ENCODE data around the gene SPATA33. TPM values are rescaled to one million over a fixed set of nuclear protein-coding genes. Genes with fewer than 3 reads are reported as not detected.
A peak's percentile ranks its signal among the peaks of the same experiment; 100 is the strongest.
"Not testable (repeated sequence)": the region's sequence is repeated elsewhere in the genome, so short reads cannot be mapped to it uniquely, and the experiment has no call there.

Gene SPATA33
- total RNA-seq, 1 experiment from 2014 or later = 17.4 TPM

DNA sequence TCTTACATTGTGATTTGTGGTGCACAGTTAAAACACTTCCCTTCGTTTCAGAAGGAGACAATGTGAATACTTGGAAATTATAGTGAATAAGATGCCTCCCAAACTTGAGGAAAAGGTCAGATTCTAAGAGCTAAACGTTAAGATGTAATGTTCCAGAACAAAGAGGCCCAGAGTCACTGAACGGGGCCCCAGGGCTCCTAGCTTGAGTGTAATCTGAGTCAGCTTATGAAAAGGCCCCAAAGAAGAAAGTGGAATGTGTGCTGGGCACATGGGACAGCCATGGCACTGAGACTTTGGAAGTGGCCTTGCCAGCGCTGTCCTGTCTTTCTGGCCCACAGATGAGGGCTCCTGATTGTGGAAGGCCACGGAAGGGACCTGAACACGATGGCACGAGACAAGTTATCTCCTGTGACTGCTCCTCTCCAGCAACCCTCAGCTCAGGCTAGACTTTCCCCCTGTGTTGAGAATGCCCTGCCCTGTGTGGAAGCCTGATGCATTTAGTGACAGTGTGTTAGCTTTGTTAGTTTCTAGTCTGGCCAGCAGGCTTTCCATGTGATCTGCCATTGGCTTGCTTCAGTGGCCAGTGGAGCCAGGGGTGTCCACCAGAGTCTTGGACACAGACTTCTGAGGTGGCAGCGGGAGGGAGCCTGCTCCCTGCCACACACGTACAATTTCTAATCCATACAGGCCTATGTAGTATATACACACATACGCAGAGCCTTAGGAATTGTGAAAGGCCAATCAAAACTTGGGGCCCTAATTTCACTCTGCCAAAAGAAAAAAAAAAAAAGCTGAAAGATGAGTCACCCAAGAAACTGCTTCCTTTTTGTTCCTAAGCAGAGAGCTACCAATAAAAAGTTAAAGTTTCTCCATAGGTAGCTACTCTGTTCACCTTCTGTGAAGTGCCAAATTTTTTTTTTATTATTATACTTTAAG is 13.1 kb downstream of the SPATA33 start:
- no CpG with 5 or more reads among the region's 10 CpGs for WGBS (ENCODE audit: extremely low coverage, insufficient read length, low lambda C conversion rate)
- no peak overlapping the region for H2BK120ac ChIP-seq (ENCODE audit: low read depth, low read length, poor library complexity, severe bottlenecking)
- no peak overlapping the region for H4K91ac ChIP-seq (ENCODE audit: insufficient read length, low read depth, low read length)
- TF ChIP-seq, protein P1, sequence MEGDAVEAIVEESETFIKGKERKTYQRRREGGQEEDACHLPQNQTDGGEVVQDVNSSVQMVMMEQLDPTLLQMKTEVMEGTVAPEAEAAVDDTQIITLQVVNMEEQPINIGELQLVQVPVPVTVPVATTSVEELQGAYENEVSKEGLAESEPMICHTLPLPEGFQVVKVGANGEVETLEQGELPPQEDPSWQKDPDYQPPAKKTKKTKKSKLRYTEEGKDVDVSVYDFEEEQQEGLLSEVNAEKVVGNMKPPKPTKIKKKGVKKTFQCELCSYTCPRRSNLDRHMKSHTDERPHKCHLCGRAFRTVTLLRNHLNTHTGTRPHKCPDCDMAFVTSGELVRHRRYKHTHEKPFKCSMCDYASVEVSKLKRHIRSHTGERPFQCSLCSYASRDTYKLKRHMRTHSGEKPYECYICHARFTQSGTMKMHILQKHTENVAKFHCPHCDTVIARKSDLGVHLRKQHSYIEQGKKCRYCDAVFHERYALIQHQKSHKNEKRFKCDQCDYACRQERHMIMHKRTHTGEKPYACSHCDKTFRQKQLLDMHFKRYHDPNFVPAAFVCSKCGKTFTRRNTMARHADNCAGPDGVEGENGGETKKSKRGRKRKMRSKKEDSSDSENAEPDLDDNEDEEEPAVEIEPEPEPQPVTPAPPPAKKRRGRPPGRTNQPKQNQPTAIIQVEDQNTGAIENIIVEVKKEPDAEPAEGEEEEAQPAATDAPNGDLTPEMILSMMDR (conservative IDR thresholded peaks at IDR 0.05) = no peak
- no peaks in the 10 kb centered on the region for H3K27me3 ChIP-seq (ENCODE audit: insufficient read depth, low read length)
- H3K9me3 ChIP-seq (ENCODE audit: control insufficient read depth, low read depth, low read length) = peaks cover 10% of the 10 kb centered on the region
- H2AFZ ChIP-seq (ENCODE audit: low read length) = no peak overlapping the region
- no peak overlapping the region for H2BK12ac ChIP-seq (ENCODE audit: insufficient read length, low read depth, low read length)
- no peak overlapping the region for H3K4ac ChIP-seq (ENCODE audit: low read depth, low read length)
- H3K4me3 Mint-ChIP-seq = no peak overlapping the region
- no peak overlapping the region for H3K14ac ChIP-seq (ENCODE audit: insufficient read depth, low read length)
- H3K23me2 ChIP-seq (ENCODE audit: insufficient read length, low read depth, low read length, poor library complexity, severe bottlenecking) = no peaks in the 10 kb centered on the region
- H3K27me3 Mint-ChIP-seq (ENCODE audit: low read depth) = peaks cover 3% of the 10 kb centered on the region
- DNase-seq = no peak
- peaks cover 34 to 36% of the 10 kb centered on the region in 2 experiments for H3K9me3 Mint-ChIP-seq
- H3K4me1 Mint-ChIP-seq = no peaks in the 10 kb centered on the region
- H2BK20ac ChIP-seq (ENCODE audit: low read depth, low read length, poor library complexity, severe bottlenecking) = no peak overlapping the region
- no peak overlapping the region for H3K23ac ChIP-seq (ENCODE audit: insufficient read length, low read depth, low read length)
- H3K27ac ChIP-seq (ENCODE audit: insufficient read length, low read depth, low read length) = no peak overlapping the region
- no peaks in the 10 kb centered on the region for H3K79me1 ChIP-seq (ENCODE audit: insufficient read depth, low read depth, low read length, poor library complexity, severe bottlenecking)
- H4K5ac ChIP-seq (ENCODE audit: insufficient read length, low read depth, low read length) = no peak overlapping the region
- peaks cover 24 to 37% (median 30%) of the 10 kb centered on the region in 3 experiments for H3K36me3 Mint-ChIP-seq (ENCODE audit: insufficient read depth in 1 of 3, low read depth in 3 of 3)
- H3T11ph ChIP-seq (ENCODE audit: low read length) = no peak overlapping the region
- no peaks in the 10 kb centered on the region for H4K20me1 ChIP-seq (ENCODE audit: control insufficient read depth, insufficient read depth, insufficient read length)
- H3K4me2 ChIP-seq (ENCODE audit: insufficient read depth, insufficient read length, low read length) = no peak overlapping the region
- no peaks in the 10 kb centered on the region for H3K4me1 ChIP-seq (ENCODE audit: insufficient read depth, low read length)
- H3K27ac Mint-ChIP-seq = peak overlapping the region in 1 of 3 experiments; percentile 55; a peak in 2 of 7 replicates
- H4K8ac ChIP-seq (replicated peaks; ENCODE audit: insufficient read length, low read depth, low read length) = no peak overlapping the region
- no peaks in the 10 kb centered on the region for H3K79me2 ChIP-seq (ENCODE audit: insufficient read depth, low read length)
- no peak overlapping the region for H2BK15ac ChIP-seq (ENCODE audit: low read depth, low read length)
- H3K56ac ChIP-seq (ENCODE audit: insufficient read length, low read depth, low read length) = no peak overlapping the region
- H3K9ac ChIP-seq (ENCODE audit: extremely low read depth, insufficient read length, low read length) = no peak overlapping the region
- H2AK5ac ChIP-seq (ENCODE audit: insufficient read length, low read length) = no peak overlapping the region
- no peak overlapping the region for H2BK5ac ChIP-seq (ENCODE audit: insufficient read length, low read length)
- no peak overlapping the region for H3K18ac ChIP-seq (ENCODE audit: insufficient read length, low read depth, low read length)

DNA sequence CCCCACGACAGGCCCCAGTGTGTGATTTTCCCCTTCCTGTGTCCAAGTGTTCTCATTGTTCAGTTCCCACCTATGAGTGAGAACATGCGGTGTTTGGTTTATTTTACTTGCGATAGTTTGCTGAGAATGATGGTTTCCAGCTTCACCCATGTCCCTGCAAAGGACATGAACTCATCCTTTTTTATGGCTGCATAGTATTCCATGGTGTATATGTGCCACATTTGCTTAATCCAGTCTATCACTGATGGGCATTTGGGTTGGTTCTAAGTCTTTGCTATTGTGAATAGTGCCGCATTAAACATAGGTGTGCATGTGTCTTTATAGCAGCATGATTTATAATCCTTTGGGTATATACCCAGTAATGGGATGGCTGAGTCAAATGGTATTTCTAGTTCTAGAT is 13.9 kb downstream of the SPATA33 start:
- WGBS (ENCODE audit: extremely low coverage, insufficient read length, low lambda C conversion rate) = no CpG with 5 or more reads among the region's 4 CpGs
- not testable (repeated sequence) for H2BK5ac ChIP-seq (ENCODE audit: insufficient read length, low read length); H3K9me3 ChIP-seq (ENCODE audit: control insufficient read depth, low read depth, low read length); H4K20me1 ChIP-seq (ENCODE audit: control insufficient read depth, insufficient read depth, insufficient read length); H2AFZ ChIP-seq (ENCODE audit: low read length); H3T11ph ChIP-seq (ENCODE audit: low read length); H2BK20ac ChIP-seq (ENCODE audit: low read depth, low read length, poor library complexity, severe bottlenecking); H3K14ac ChIP-seq (ENCODE audit: insufficient read depth, low read length); H4K91ac ChIP-seq (ENCODE audit: insufficient read length, low read depth, low read length); H3K27me3 Mint-ChIP-seq (ENCODE audit: low read depth); H3K18ac ChIP-seq (ENCODE audit: insufficient read length, low read depth, low read length); H3K4me3 Mint-ChIP-seq; H3K4me1 ChIP-seq (ENCODE audit: insufficient read depth, low read length); H3K27ac ChIP-seq (ENCODE audit: insufficient read length, low read depth, low read length); H3K79me1 ChIP-seq (ENCODE audit: insufficient read depth, low read depth, low read length, poor library complexity, severe bottlenecking); H3K4me2 ChIP-seq (ENCODE audit: insufficient read depth, insufficient read length, low read length); H4K5ac ChIP-seq (ENCODE audit: insufficient read length, low read depth, low read length); H3K4ac ChIP-seq (ENCODE audit: low read depth, low read length); H3K27ac Mint-ChIP-seq; H4K8ac ChIP-seq (replicated peaks; ENCODE audit: insufficient read length, low read depth, low read length); H2BK120ac ChIP-seq (ENCODE audit: low read depth, low read length, poor library complexity, severe bottlenecking); H3K56ac ChIP-seq (ENCODE audit: insufficient read length, low read depth, low read length); H3K4me1 Mint-ChIP-seq; H3K9ac ChIP-seq (ENCODE audit: extremely low read depth, insufficient read length, low read length); H2BK15ac ChIP-seq (ENCODE audit: low read depth, low read length); H3K79me2 ChIP-seq (ENCODE audit: insufficient read depth, low read length); H3K23ac ChIP-seq (ENCODE audit: insufficient read length, low read depth, low read length); DNase-seq; H2AK5ac ChIP-seq (ENCODE audit: insufficient read length, low read length); H3K23me2 ChIP-seq (ENCODE audit: insufficient read length, low read depth, low read length, poor library complexity, severe bottlenecking); H2BK12ac ChIP-seq (ENCODE audit: insufficient read length, low read depth, low read length); H3K27me3 ChIP-seq (ENCODE audit: insufficient read depth, low read length)
- Mint-ChIP-seq H3K36me3 (ENCODE audit: insufficient read depth in 1 of 3, low read depth in 3 of 3) (peaks cover 17 to 29% (median 26%) of the 10 kb centered on the region in 3 experiments), H3K9me3 (peaks cover 31 to 34% of the 10 kb centered on the region in 2 experiments)
